ENCODE results near the gene MTMR10.

Gene MTMR10, protein sequence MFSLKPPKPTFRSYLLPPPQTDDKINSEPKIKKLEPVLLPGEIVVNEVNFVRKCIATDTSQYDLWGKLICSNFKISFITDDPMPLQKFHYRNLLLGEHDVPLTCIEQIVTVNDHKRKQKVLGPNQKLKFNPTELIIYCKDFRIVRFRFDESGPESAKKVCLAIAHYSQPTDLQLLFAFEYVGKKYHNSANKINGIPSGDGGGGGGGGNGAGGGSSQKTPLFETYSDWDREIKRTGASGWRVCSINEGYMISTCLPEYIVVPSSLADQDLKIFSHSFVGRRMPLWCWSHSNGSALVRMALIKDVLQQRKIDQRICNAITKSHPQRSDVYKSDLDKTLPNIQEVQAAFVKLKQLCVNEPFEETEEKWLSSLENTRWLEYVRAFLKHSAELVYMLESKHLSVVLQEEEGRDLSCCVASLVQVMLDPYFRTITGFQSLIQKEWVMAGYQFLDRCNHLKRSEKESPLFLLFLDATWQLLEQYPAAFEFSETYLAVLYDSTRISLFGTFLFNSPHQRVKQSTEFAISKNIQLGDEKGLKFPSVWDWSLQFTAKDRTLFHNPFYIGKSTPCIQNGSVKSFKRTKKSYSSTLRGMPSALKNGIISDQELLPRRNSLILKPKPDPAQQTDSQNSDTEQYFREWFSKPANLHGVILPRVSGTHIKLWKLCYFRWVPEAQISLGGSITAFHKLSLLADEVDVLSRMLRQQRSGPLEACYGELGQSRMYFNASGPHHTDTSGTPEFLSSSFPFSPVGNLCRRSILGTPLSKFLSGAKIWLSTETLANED

GRCh38 chr15:30991255-30992235, at the start of gene MTMR10:
TSS of gene MTMR10 (minus strand) at chr15:30991628. CDS start at chr15:30991506, 122 bp downstream.
- DNase-seq: peak; percentile 67

- DNase-seq: no peak
Measured at GRCh38 chr15:31040611-31041010, 49.2 kb upstream of the MTMR10 start.

- no peak for DNase-seq
Measured at GRCh38 chr15:31039961-31040360, 48.5 kb upstream of the MTMR10 start.

DNA sequence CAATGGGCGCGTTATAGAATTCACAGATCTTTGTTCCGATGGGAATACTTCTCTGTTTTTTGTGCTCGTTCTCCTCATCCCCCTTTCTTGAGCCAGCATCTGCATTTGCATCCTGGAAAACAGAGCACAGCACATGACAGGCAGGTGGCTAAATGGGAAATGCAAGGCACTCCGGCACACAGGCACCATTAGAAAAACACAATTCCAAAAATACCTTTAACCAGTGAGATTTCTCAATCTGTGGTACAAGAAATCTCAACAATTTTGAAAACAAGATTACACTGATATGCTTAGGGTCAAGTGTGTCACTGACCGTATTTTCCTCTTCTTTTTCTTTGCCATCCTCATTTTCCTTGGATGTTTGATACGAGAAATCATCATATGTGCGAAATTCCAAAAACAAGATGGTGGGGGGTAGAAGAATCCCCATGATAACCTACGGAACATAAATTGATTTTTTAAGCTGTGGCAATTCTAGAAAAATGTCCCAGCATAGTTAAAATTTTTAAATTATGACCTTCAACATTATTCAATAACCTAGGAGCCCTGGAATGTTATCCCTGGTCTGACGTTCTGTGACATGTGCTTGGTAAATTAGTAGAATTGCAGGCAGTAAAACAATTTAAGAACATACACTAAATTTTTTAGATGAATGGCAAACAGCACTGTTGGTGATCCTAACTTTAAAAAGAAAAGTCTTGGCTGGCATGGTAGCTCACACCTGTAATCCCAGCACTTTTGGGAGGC, 46.5 kb upstream of the MTMR10 start:
- DNase-seq: no peak

GRCh38 chr15:31036783-31037182, 45.4 kb upstream of the MTMR10 start:
- no peak for DNase-seq

DNA sequence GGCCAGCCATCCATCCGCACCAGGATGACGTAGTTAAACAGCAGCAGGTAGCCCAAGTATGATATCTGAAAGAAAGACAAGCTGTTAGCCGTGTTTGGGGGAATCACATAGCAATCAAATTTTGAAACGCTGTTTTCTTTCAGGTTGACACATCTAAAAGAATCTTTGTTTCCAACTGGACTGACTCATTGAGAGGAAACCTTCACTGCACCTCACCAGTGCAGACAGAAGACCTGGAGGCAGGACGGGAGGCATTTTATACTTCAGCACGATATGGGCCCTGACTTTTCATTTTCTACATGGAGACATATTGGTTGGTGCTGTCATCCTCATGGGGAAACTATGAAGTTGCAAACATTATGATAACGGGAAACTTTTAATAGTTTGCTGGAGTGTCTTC, 44.2 kb upstream of the MTMR10 start:
- DNase-seq: no peak

- DNase-seq: peak; percentile 65
Measured at GRCh38 chr15:31034152-31034551, 42.7 kb upstream of the MTMR10 start.

DNA sequence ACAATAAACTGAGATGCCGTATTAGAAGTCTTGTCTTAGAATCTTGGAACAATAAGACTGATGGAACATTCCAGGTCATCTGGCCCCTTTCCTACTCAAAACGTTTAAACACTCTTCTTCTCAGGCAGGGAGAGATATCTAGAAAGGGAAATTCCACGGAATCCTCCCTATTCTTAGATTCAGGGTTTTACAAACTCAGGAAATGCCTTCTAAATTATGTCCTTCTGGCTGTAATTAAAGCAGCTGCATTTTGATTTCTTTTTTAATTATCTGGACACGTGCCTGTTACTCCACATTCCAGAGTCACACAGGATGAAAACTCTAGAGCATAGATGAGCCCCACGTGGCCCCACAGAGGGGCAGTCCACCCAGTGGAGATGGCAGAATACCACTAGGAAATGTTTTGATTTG, 41.5 kb upstream of the MTMR10 start:
- DNase-seq: no peak

GRCh38 chr15:31031471-31032067, 40.1 kb upstream of the MTMR10 start:
- no peak for DNase-seq

- no peak for DNase-seq
Measured at GRCh38 chr15:31027910-31028578, 36.6 kb upstream of the MTMR10 start.

DNA sequence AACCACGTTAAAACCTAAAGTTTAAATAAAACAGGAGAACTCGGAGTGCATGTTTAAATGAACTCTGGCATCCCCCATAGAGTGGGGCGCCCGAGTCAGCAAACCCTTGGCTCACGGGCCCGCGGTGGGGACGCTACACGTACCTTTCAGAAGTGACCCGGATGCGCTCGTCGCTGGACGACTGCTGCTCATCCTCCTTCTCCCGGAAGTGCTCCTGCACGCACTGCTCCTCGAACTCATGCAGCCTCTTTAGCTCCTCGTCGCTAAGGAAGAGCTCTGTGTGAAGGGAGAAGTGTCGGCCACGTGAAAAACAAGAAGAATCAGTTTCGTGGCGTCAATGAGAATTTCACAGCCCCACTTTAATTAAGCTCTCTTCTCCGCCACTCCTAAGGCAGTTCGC, 34.6 kb upstream of the MTMR10 start:
- no peak for DNase-seq

- DNase-seq: no peak
Measured at GRCh38 chr15:31024979-31025378, 33.6 kb upstream of the MTMR10 start.

GRCh38 chr15:31024330-31024729, 32.9 kb upstream of the MTMR10 start:
- no peak for DNase-seq

DNA sequence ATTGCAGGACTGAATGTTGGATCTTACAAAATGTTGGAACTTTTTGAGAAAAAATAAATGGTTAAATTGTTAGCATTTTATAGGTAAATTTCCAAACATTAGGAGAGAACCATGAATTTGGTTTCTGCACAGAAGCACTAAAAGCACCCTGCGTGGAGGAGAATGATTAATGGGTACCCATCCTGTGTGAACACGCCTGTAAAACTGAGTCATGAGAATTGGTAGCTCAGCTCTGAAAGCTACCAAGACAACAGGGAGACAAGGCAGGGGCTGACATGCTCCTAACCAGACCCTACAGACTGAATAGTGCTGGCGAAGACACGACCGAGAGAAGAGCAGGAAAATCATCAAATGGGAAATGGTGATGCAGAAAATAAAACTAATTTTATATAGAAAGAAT, 32.4 kb upstream of the MTMR10 start:
- DNase-seq: no peak

DNA sequence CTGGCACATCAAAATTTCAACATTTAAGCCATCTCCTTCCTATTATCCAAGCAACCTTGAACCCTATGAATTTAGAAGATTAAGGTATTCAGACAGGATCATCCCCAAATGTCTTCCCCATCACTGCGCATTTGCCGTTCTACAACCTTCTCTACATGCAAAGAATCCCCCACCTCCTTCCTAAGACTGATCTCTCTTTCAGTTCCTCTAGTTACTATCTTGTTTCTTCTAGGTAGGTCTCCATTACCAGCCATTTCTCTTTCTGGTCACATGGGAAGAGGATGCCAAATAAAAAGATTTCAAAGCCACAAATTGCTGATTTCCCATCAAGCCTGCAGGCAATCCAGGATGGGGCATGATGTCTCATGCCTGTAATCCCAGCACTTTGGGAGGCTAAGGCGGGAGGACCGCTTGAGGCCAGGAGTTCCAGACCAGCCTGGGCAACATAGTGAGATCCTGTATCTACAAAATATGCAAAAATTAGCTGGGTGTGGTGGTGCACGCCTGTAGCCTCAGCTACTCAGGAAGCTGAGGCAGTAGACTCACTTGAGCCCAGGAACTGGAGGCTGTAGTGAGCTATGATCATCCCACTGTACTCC, 29.7 kb upstream of the MTMR10 start:
- DNase-seq: no peak

GRCh38 chr15:31020542-31020941, 29.1 kb upstream of the MTMR10 start:
- no peak for DNase-seq

GRCh38 chr15:31019986-31020385, 28.6 kb upstream of the MTMR10 start:
- DNase-seq: no peak

DNA sequence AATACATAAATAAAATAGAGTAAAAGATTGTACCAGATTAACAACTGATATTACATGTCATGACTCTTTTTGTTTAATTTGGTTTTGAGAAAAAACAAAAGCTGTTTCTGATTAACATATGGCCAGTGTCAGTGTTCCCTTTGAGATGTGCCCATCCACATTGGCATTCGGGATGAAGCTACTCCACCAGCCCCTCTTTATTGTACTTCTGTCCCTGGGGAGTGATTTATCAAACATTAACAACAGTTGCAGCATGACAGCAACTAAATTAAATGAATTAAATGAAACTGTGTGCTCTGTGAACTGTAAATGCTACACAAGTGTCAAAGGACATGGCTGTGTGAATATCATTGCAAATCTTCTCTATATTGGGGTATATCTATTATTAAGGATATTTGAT, 25.9 kb upstream of the MTMR10 start:
- DNase-seq: peak; percentile 1

GRCh38 chr15:31016446-31016915, 25.1 kb upstream of the MTMR10 start:
- no peak for DNase-seq

- no peak for DNase-seq
Measured at GRCh38 chr15:31014608-31014925, 23.1 kb upstream of the MTMR10 start.
